ENCODE results near the gene PRM3.

PRM3 gene

GRCh38 chr16:11280616-11281522, 7.4 kb upstream of the PRM3 start, which contains the start of gene PRM1:
Gene PRM1 (minus strand): TSS chr16:11281330. CDS start chr16:11281238, 92 bp downstream.
- DNase-seq (ENCODE audit: low read depth) = no peak

- no peak for DNase-seq (ENCODE audit: low read depth)
Measured at GRCh38 chr16:11278681-11279628, 5.5 kb upstream of the PRM3 start.

GRCh38 chr16:11277607-11278337, 4.3 kb upstream of the PRM3 start:
- no peak for DNase-seq (ENCODE audit: low read depth)

GRCh38 chr16:11276896-11277593, 3.6 kb upstream of the PRM3 start:
- no peak for DNase-seq (ENCODE audit: low read depth)

- no peak for DNase-seq (ENCODE audit: low read depth)
Measured at GRCh38 chr16:11276143-11276895, 2.9 kb upstream of the PRM3 start, which contains the start of gene PRM2. Gene PRM2 (minus strand): TSS chr16:11276480. CDS start chr16:11276370, 110 bp downstream.

- DNase-seq (ENCODE audit: low read depth) = no peak
Measured at GRCh38 chr16:11274964-11275363, 1.5 kb upstream of the PRM3 start.

- no peak for DNase-seq (ENCODE audit: low read depth)
Measured at GRCh38 chr16:11273721-11274324, 394 bp upstream of the PRM3 start.

GRCh38 chr16:11272484-11272883, 945 bp downstream of the PRM3 start:
- DNase-seq (ENCODE audit: low read depth) = no peak

- no peak for DNase-seq (ENCODE audit: low read depth)
Measured at GRCh38 chr16:11271610-11272009, 1.8 kb downstream of the PRM3 start.

- DNase-seq (ENCODE audit: low read depth) = no peak
Measured at GRCh38 chr16:11270602-11271162, 2.7 kb downstream of the PRM3 start.

GRCh38 chr16:11268921-11269375, 4.5 kb downstream of the PRM3 start, which contains the start of gene TNP2:
Gene TNP2 (minus strand): TSS chr16:11269325. CDS start chr16:11269262, 63 bp downstream.
- DNase-seq (ENCODE audit: low read depth) = no peak

- DNase-seq (ENCODE audit: low read depth) = no peak
Measured at GRCh38 chr16:11265124-11265523, 8.3 kb downstream of the PRM3 start.

- no peak for DNase-seq (ENCODE audit: low read depth)
Measured at GRCh38 chr16:11264155-11264832, 9.1 kb downstream of the PRM3 start.

- DNase-seq (ENCODE audit: low read depth) = no peak
Measured at GRCh38 chr16:11263737-11264136, 9.7 kb downstream of the PRM3 start.

- no peak for DNase-seq (ENCODE audit: low read depth)
Measured at GRCh38 chr16:11262915-11263314, 10.5 kb downstream of the PRM3 start.

GRCh38 chr16:11260596-11260966, 12.8 kb downstream of the PRM3 start:
- no peak for DNase-seq (ENCODE audit: low read depth)

GRCh38 chr16:11259655-11260595, 13.5 kb downstream of the PRM3 start:
- DNase-seq (ENCODE audit: low read depth) = no peak

Data from CMK (cell line).